ENCODE data around the gene ZNF428. TPM values are rescaled to one million over a fixed set of nuclear protein-coding genes. Genes with fewer than 3 reads are reported as not detected.
"Not testable (repeated sequence)": the region's sequence is repeated elsewhere in the genome, so short reads cannot be mapped to it uniquely, and the experiment has no call there.

ZNF428 gene
- total and polyA plus RNA-seq, 7 donors: 12.4 to 39.0 (median 27.9) TPM

- H3K4me1 ChIP-seq: no peaks in the 10 kb centered on the region
- H3K27me3 ChIP-seq (ENCODE audit: insufficient read depth in 3 of 3, low read length in 2 of 3): no peaks in the 10 kb centered on the region
- TF ChIP-seq CTCF (IDR thresholded peaks at IDR 0.05): no peak
- intact Hi-C loops (cut with DNase I): loop anchor here (10.0 kb wide), 1 partner anchor 213 kb away; no protein-coding TSS in a partner anchor
- 86 to 91% (median 91%) methylated on average over 2 of the region's 2 CpGs for WGBS, 3 donors
- peaks cover 6% of the 10 kb centered on the region for H3K9me3 ChIP-seq
- H3K36me3 ChIP-seq (ENCODE audit: insufficient read depth in 1 of 2, low read depth in 1 of 2): no peaks in the 10 kb centered on the region
- no peak for DNase-seq
- ATAC-seq: no peak
- no peak overlapping the region for H3K4me3 ChIP-seq
- no peak overlapping the region for H3K27ac ChIP-seq
These were observed 38.6 kb upstream of the ZNF428 start for GRCh38 chr19:43658001-43658400.

- no peaks in the 10 kb centered on the region for H3K4me1 ChIP-seq
- TF ChIP-seq CTCF (IDR thresholded peaks at IDR 0.05): no peak
- H3K9me3 ChIP-seq: peaks cover 6% of the 10 kb centered on the region
- H3K27ac ChIP-seq: no peak overlapping the region
- H3K4me3 ChIP-seq: no peak overlapping the region
- no peaks in the 10 kb centered on the region for H3K27me3 ChIP-seq (ENCODE audit: insufficient read depth in 3 of 3, low read length in 2 of 3)
- intact Hi-C loops (cut with DNase I): loop anchor here (10.0 kb wide), 1 partner anchor 212 kb away; no protein-coding TSS in a partner anchor
- DNase-seq (no peak), ATAC-seq (no peak)
- 88 to 94% (median 93%) methylated on average over 6 of the region's 6 CpGs for WGBS, 3 donors
- H3K36me3 ChIP-seq (ENCODE audit: insufficient read depth in 1 of 2, low read depth in 1 of 2): no peaks in the 10 kb centered on the region
These were observed 37.0 kb upstream of the ZNF428 start for GRCh38 chr19:43656436-43656835.

- ATAC-seq (no peak), DNase-seq (no peak)
- TF ChIP-seq CTCF (IDR thresholded peaks at IDR 0.05): no peak
- intact Hi-C loops (cut with DNase I): loop anchor here (5.0 to 10.0 kb wide), 4 partner anchors 100 to 1200 kb away; no protein-coding TSS in a partner anchor
- WGBS, 3 donors: 66 to 72% (median 71%) methylated on average over 5 of the region's 5 CpGs
- no peaks in the 10 kb centered on the region for H3K9me3 ChIP-seq
- peaks cover 0 to 9% of the 10 kb centered on the region in 2 donors for H3K36me3 ChIP-seq (ENCODE audit: insufficient read depth in 1 of 2, low read depth in 1 of 2)
- H3K4me3 ChIP-seq: no peak overlapping the region
- no peaks in the 10 kb centered on the region for H3K4me1 ChIP-seq
- no peaks in the 10 kb centered on the region for H3K27me3 ChIP-seq (ENCODE audit: insufficient read depth in 3 of 3, low read length in 2 of 3)
- no peak overlapping the region for H3K27ac ChIP-seq
These were observed 33.1 kb upstream of the ZNF428 start for GRCh38 chr19:43652546-43652874.

DNA sequence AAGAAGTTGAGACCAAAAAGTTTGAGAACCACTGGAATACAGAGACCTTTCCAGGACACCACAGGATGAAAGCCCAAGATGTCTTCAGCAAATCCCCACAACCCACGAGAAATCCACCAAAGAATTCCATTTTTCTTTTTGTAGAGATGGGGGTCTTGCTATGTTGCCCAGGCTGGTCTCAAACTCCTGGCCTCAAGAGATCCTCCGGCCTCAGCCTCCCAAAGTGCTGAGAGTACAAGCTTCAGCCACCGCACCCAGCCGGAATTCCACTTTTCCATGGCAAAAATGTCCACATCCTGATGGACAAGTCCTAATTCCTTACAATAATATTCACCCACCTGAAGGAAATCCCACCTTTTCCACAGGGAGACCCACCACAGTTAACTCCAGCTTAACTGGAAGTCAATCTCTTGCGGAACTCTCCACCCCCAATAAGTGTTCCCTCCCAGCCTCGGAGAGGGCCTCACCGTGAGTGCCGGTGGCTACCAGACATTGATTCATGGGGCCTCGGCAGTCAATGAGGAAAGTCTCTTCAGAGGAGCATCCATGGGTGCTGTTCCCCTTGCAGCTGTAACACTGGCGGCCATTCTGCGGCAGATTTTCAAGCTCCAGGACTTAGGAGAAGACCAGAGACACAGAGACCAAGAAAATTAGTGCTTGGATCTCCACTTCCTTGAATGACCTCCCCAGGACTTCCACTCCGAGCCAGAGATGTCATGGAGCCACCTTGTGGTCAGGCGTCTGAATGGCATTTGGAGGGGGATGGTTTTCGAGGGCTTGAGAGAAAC is 32.5 kb upstream of the ZNF428 start:
- Histone ChIP-seq H3K4me3 (no peak overlapping the region), H3K27ac (no peak overlapping the region), H3K4me1 (no peaks in the 10 kb centered on the region), H3K36me3 (ENCODE audit: insufficient read depth in 1 of 2, low read depth in 1 of 2) (peaks cover 0 to 9% of the 10 kb centered on the region in 2 donors), H3K27me3 (ENCODE audit: insufficient read depth in 3 of 3, low read length in 2 of 3) (no peaks in the 10 kb centered on the region), H3K9me3 (no peaks in the 10 kb centered on the region)
- intact Hi-C loops (cut with DNase I): loop anchor here (5.0 to 10.0 kb wide), 4 partner anchors 100 to 1200 kb away; no protein-coding TSS in a partner anchor
- 57 to 65% (median 58%) methylated on average over 14 of the region's 14 CpGs for WGBS, 3 donors
- DNase-seq: peak; percentile 48 to 60
- TF ChIP-seq CTCF (IDR thresholded peaks at IDR 0.05): peak; percentile 60
- peak; percentile 47 to 75 (median 70) for ATAC-seq

DNA sequence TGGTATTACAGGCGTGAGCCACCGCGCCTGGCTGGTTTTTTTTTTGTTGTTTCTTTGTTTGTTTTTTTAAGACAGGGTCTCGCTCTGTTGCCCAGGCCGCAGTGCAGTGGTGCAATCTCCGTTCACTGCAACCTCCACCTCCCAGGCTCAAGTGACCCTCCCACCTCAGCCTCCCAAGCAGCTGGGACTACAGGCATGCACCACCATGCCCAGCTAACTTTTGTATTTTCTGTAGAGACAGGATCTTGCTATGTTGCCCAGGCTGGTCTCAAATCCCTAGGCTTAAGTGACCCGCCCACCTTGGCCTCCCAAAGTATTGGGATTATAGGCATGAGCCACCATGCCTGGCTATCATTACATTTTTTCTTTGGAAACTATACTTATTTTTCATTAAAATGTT is 30.8 kb upstream of the ZNF428 start:
- H3K27me3 ChIP-seq (ENCODE audit: insufficient read depth in 3 of 3, low read length in 2 of 3); H3K4me1 ChIP-seq; H3K36me3 ChIP-seq (ENCODE audit: insufficient read depth in 1 of 2, low read depth in 1 of 2); DNase-seq; H3K9me3 ChIP-seq; H3K27ac ChIP-seq; H3K4me3 ChIP-seq; ATAC-seq: not testable (repeated sequence)
- intact Hi-C loops (cut with DNase I): loop anchor here (5.0 to 10.0 kb wide), 4 partner anchors 98 to 1198 kb away; no protein-coding TSS in a partner anchor
- 94 to 99% (median 96%) methylated on average over 7 of the region's 7 CpGs for WGBS, 3 donors

Data from psoas muscle (tissue), 8 donors.